ENCODE results near the gene SORBS1. TPM values are rescaled to one million over a fixed set of nuclear protein-coding genes. Genes with fewer than 3 reads are reported as not detected.

The SORBS1 gene
- total and polyA plus RNA-seq, 2 of the 13 experiments (the other 11 are each of a cell fraction or from before 2014, with no cell fraction given) = 16.8 to 39.8 TPM

DNA sequence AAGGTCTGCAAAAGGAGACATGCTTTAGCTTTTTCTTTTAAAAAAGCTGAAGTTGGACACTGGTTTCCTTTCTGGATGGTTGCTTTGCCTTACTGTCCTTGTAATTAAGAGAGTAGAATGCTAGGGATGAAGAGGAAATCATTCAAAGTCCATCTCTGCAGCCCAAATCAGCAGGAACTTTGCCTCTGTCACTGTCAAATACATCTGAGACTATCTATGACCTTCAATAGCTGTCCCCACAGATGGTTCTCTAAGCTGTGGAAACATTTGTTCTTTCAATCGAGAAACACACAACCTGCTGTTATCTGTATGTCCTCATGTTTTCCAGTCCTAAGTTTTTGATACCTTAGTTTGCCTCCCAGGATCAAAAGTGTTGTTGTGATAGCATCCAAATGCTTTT is 117.5 kb downstream of the SORBS1 start (continued):
- TF ChIP-seq, protein P1, sequence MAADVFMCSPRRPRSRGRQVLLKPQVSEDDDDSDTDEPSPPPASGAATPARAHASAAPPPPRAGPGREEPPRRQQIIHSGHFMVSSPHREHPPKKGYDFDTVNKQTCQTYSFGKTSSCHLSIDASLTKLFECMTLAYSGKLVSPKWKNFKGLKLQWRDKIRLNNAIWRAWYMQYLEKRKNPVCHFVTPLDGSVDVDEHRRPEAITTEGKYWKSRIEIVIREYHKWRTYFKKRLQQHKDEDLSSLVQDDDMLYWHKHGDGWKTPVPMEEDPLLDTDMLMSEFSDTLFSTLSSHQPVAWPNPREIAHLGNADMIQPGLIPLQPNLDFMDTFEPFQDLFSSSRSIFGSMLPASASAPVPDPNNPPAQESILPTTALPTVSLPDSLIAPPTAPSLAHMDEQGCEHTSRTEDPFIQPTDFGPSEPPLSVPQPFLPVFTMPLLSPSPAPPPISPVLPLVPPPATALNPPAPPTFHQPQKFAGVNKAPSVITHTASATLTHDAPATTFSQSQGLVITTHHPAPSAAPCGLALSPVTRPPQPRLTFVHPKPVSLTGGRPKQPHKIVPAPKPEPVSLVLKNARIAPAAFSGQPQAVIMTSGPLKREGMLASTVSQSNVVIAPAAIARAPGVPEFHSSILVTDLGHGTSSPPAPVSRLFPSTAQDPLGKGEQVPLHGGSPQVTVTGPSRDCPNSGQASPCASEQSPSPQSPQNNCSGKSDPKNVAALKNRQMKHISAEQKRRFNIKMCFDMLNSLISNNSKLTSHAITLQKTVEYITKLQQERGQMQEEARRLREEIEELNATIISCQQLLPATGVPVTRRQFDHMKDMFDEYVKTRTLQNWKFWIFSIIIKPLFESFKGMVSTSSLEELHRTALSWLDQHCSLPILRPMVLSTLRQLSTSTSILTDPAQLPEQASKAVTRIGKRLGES (CRISPR knock-in tag; IDR thresholded peaks at IDR 0.05; ENCODE audit: borderline replicate concordance) = no peak
- TF ChIP-seq LCORL (IDR thresholded peaks at IDR 0.05) = no peak
- peak; percentile 62 for TF ChIP-seq LCORL (CRISPR knock-in tag; IDR thresholded peaks at IDR 0.05)
- no peak for TF ChIP-seq HDAC6 (IDR thresholded peaks at IDR 0.05; ENCODE audit: low read depth, low read length)
- no peak for TF ChIP-seq ZNF598 (CRISPR knock-in tag; IDR thresholded peaks at IDR 0.05; ENCODE audit: borderline replicate concordance)
- TF ChIP-seq, protein P2, sequence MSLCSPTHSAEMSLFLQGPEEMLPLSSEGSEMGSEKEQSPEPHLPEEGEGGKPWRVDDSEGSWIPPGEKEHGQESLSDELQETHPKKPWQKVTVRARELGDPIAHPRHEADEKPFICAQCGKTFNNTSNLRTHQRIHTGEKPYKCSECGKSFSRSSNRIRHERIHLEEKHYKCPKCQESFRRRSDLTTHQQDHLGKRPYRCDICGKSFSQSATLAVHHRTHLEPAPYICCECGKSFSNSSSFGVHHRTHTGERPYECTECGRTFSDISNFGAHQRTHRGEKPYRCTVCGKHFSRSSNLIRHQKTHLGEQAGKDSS (CRISPR knock-in tag; IDR thresholded peaks at IDR 0.05; ENCODE audit: borderline replicate concordance, low read depth) = no peak
- TF ChIP-seq FOXA3 (CRISPR knock-in tag; IDR thresholded peaks at IDR 0.05) = no peak
- no peak for TF ChIP-seq ZNF124 (CRISPR knock-in tag; IDR thresholded peaks at IDR 0.05)
- no peak for TF ChIP-seq TRIM24 (CRISPR knock-in tag; IDR thresholded peaks at IDR 0.05)
- TF ChIP-seq, protein P3, sequence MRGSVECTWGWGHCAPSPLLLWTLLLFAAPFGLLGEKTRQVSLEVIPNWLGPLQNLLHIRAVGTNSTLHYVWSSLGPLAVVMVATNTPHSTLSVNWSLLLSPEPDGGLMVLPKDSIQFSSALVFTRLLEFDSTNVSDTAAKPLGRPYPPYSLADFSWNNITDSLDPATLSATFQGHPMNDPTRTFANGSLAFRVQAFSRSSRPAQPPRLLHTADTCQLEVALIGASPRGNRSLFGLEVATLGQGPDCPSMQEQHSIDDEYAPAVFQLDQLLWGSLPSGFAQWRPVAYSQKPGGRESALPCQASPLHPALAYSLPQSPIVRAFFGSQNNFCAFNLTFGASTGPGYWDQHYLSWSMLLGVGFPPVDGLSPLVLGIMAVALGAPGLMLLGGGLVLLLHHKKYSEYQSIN (CRISPR knock-in tag; IDR thresholded peaks at IDR 0.05; ENCODE audit: borderline replicate concordance) = no peak
- no peak for TF ChIP-seq ZNF883 (CRISPR knock-in tag; IDR thresholded peaks at IDR 0.05; ENCODE audit: not compliant biosample characterization)
- TF ChIP-seq EHMT2 (IDR thresholded peaks at IDR 0.05; ENCODE audit: borderline replicate concordance, low read depth, low read length) = no peak
- TF ChIP-seq ZNF460 (CRISPR knock-in tag; IDR thresholded peaks at IDR 0.05; ENCODE audit: borderline replicate concordance) = no peak
- TF ChIP-seq, protein P4, sequence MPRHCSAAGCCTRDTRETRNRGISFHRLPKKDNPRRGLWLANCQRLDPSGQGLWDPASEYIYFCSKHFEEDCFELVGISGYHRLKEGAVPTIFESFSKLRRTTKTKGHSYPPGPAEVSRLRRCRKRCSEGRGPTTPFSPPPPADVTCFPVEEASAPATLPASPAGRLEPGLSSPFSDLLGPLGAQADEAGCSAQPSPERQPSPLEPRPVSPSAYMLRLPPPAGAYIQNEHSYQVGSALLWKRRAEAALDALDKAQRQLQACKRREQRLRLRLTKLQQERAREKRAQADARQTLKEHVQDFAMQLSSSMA (CRISPR knock-in tag; IDR thresholded peaks at IDR 0.05) = no peak
- peak; percentile 65 for TF ChIP-seq SAP130 (CRISPR knock-in tag; IDR thresholded peaks at IDR 0.05; ENCODE audit: low read depth)
- TF ChIP-seq JUN (CRISPR knock-in tag; IDR thresholded peaks at IDR 0.05) = no peak
- TF ChIP-seq, protein P5, sequence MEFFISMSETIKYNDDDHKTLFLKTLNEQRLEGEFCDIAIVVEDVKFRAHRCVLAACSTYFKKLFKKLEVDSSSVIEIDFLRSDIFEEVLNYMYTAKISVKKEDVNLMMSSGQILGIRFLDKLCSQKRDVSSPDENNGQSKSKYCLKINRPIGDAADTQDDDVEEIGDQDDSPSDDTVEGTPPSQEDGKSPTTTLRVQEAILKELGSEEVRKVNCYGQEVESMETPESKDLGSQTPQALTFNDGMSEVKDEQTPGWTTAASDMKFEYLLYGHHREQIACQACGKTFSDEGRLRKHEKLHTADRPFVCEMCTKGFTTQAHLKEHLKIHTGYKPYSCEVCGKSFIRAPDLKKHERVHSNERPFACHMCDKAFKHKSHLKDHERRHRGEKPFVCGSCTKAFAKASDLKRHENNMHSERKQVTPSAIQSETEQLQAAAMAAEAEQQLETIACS (CRISPR knock-in tag; IDR thresholded peaks at IDR 0.05) = no peak
- TF ChIP-seq, protein P6, sequence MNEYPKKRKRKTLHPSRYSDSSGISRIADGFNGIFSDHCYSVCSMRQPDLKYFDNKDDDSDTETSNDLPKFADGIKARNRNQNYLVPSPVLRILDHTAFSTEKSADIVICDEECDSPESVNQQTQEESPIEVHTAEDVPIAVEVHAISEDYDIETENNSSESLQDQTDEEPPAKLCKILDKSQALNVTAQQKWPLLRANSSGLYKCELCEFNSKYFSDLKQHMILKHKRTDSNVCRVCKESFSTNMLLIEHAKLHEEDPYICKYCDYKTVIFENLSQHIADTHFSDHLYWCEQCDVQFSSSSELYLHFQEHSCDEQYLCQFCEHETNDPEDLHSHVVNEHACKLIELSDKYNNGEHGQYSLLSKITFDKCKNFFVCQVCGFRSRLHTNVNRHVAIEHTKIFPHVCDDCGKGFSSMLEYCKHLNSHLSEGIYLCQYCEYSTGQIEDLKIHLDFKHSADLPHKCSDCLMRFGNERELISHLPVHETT (CRISPR knock-in tag; conservative IDR thresholded peaks at IDR 0.05) = no peak
- TF ChIP-seq ZNF354B (CRISPR knock-in tag; IDR thresholded peaks at IDR 0.05) = no peak
- no peak for TF ChIP-seq ZNF569 (CRISPR knock-in tag; IDR thresholded peaks at IDR 0.05; ENCODE audit: borderline replicate concordance)
- TF ChIP-seq ESRRA (CRISPR knock-in tag; IDR thresholded peaks at IDR 0.05; ENCODE audit: low read depth) = peak; percentile 79
- no peak for TF ChIP-seq ZNF777 (CRISPR knock-in tag; IDR thresholded peaks at IDR 0.05)
- TF ChIP-seq KLF12 (CRISPR knock-in tag; IDR thresholded peaks at IDR 0.05; ENCODE audit: borderline replicate concordance) = no peak
- no peak for TF ChIP-seq ZNF564 (CRISPR knock-in tag; IDR thresholded peaks at IDR 0.05)
